Mucosa of descending colon (tissue), 3 donors: ENCODE measurements around the gene CCDC144A. TPM values are rescaled to one million over a fixed set of nuclear protein-coding genes. Genes with fewer than 3 reads are reported as not detected.
"Not testable (repeated sequence)": the region's sequence is repeated elsewhere in the genome, so short reads cannot be mapped to it uniquely, and the experiment has no call there.

Source experiments
- ATAC-seq: fragments of 200-7000 bp; cut with Tn5 transposase; one replicate; pipeline ENCODE4 v1.9.1; 2020; ENCODE audit warnings: mild to moderate bottlenecking, moderate library complexity
- DNase-seq, 3 donors: peaks; one replicate each; pipeline ENCODE4 v3.0.0-alpha.2; 2020
- H3K36me3 ChIP-seq: fragments of 200-600 bp; one replicate; pipeline ENCODE4 v1.8.0; 2021; ENCODE audit warnings: low read depth, mild to moderate bottlenecking
- H3K4me1 ChIP-seq: fragments of 200-600 bp; one replicate; pipeline ENCODE4 v1.8.0; 2021; ENCODE audit warnings: low read depth, mild to moderate bottlenecking
- H3K4me3 ChIP-seq: fragments of 200-600 bp; one replicate; pipeline ENCODE4 v1.8.0; 2021; ENCODE audit warnings: mild to moderate bottlenecking
- H3K9me3 ChIP-seq: fragments of 200-600 bp; one replicate; pipeline ENCODE4 v1.8.0; 2021; ENCODE audit warnings: mild to moderate bottlenecking
- intact Hi-C, 2 donors: fragments of 100-400 bp; cut with DNase I in 1 of 2; cut with micrococcal nuclease in 1 of 2; formaldehyde crosslinking; loops; one replicate each; pipeline versions ENCODE4 v1.11.0 to v1.11.1; 2022; cut with DNase I, micrococcal nuclease
- total RNA-seq, 3 donors: library from RNA; stranded (reverse); fragmentation: NEBNext Ultra II Directional in 2 of 3; extraction: Animal tissue kit (Norgen Biotek cat#: 25700) in 2 of 3; gene quantifications; one replicate each; pipeline versions ENCODE4 v1.2.1 to v1.2.4, GENCODE V29; 2021 to 2023
- TF ChIP-seq, protein P1 (sequence below): fragments of 200-600 bp; IDR thresholded peaks from one replicate; pipeline ENCODE4 v1.8.0; 2022; ENCODE audit warnings: antibody characterized with exemption, mild to moderate bottlenecking
- donor health status: DM: no; HTN: no; CAD: no; lungs with moderate emphysema.
- donor health status: DM: no; HTN: no; CAD: no.
- donor health status: DM: no; HTN: yes; CAD: no.

Gene CCDC144A
- total RNA-seq, 3 donors from 2014 or later, result 0.53 to 9.9 (median 5.1) TPM

- intact Hi-C loops, H3K4me1 ChIP-seq, H3K36me3 ChIP-seq, H3K9me3 ChIP-seq, H3K4me3 ChIP-seq: not testable (repeated sequence)
- ATAC-seq, result peak; percentile 46
- peak in 1 of 3 donors; percentile 26 for DNase-seq
Measured at GRCh38 chr17:16745492-16746203, 55.6 kb downstream of the CCDC144A start.

GRCh38 chr17:16746571-16746970, 56.5 kb downstream of the CCDC144A start:
- peak; percentile 85 for ATAC-seq
- H3K4me1 ChIP-seq, H3K9me3 ChIP-seq, intact Hi-C loops, H3K4me3 ChIP-seq, H3K36me3 ChIP-seq, DNase-seq: not testable (repeated sequence)

GRCh38 chr17:16750515-16750914, 60.5 kb downstream of the CCDC144A start:
- H3K9me3 ChIP-seq, intact Hi-C loops, H3K4me3 ChIP-seq, H3K36me3 ChIP-seq, H3K4me1 ChIP-seq, DNase-seq, ATAC-seq: not testable (repeated sequence)

GRCh38 chr17:16751224-16751923, 61.3 kb downstream of the CCDC144A start:
- H3K36me3 ChIP-seq, H3K9me3 ChIP-seq, H3K4me3 ChIP-seq, H3K4me1 ChIP-seq, intact Hi-C loops: not testable (repeated sequence)
- TF ChIP-seq, protein P1, sequence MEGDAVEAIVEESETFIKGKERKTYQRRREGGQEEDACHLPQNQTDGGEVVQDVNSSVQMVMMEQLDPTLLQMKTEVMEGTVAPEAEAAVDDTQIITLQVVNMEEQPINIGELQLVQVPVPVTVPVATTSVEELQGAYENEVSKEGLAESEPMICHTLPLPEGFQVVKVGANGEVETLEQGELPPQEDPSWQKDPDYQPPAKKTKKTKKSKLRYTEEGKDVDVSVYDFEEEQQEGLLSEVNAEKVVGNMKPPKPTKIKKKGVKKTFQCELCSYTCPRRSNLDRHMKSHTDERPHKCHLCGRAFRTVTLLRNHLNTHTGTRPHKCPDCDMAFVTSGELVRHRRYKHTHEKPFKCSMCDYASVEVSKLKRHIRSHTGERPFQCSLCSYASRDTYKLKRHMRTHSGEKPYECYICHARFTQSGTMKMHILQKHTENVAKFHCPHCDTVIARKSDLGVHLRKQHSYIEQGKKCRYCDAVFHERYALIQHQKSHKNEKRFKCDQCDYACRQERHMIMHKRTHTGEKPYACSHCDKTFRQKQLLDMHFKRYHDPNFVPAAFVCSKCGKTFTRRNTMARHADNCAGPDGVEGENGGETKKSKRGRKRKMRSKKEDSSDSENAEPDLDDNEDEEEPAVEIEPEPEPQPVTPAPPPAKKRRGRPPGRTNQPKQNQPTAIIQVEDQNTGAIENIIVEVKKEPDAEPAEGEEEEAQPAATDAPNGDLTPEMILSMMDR, result peak; percentile 34
- DNase-seq, result peak in 2 of 3 donors; percentile 19 to 21
- peak; percentile 91 for ATAC-seq

GRCh38 chr17:16751924-16752287, 61.9 kb downstream of the CCDC144A start:
- peak in 2 of 3 donors; percentile 22 to 35 for DNase-seq
- H3K36me3 ChIP-seq, intact Hi-C loops, H3K9me3 ChIP-seq, H3K4me3 ChIP-seq, H3K4me1 ChIP-seq: not testable (repeated sequence)
- peak; percentile 81 for ATAC-seq

DNA sequence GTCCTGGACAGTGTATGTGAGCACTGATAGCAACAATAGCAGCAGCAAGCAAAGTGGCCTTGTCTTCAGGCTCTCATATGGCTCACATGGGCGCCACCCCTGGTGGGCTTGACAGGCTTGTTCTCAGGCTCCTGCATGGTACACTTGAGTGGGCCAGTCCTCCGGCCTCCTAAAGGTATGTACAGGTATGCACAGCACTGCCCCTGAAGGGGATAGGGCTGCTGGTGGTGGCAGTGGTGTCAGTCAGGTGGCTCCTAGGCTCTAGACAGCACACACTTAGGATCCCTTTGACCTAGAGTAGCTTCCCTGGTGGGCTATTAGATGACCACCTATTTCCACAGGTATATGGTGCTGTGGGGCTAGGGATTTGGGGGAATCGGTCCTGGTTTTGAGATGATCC, 67.5 kb downstream of the CCDC144A start:
- H3K4me3 ChIP-seq, DNase-seq, H3K36me3 ChIP-seq, H3K9me3 ChIP-seq, ATAC-seq, H3K4me1 ChIP-seq, intact Hi-C loops: not testable (repeated sequence)

- H3K36me3 ChIP-seq, ATAC-seq, DNase-seq, intact Hi-C loops, H3K4me1 ChIP-seq, H3K9me3 ChIP-seq, H3K4me3 ChIP-seq: not testable (repeated sequence)
Measured at GRCh38 chr17:16758177-16758576, 68.1 kb downstream of the CCDC144A start.

GRCh38 chr17:16768290-16769175, 78.5 kb downstream of the CCDC144A start:
- H3K36me3 ChIP-seq, H3K4me1 ChIP-seq, H3K4me3 ChIP-seq, intact Hi-C loops, DNase-seq, H3K9me3 ChIP-seq: not testable (repeated sequence)
- ATAC-seq, result peak; percentile 91

GRCh38 chr17:16772394-16773145, 82.5 kb downstream of the CCDC144A start:
- ATAC-seq, H3K4me1 ChIP-seq, H3K36me3 ChIP-seq, intact Hi-C loops, H3K9me3 ChIP-seq, DNase-seq, H3K4me3 ChIP-seq: not testable (repeated sequence)

- intact Hi-C loops, H3K4me3 ChIP-seq, H3K4me1 ChIP-seq, H3K36me3 ChIP-seq, H3K9me3 ChIP-seq, DNase-seq: not testable (repeated sequence)
- peak; percentile 58 for ATAC-seq
Measured at GRCh38 chr17:16773146-16773522, 83.1 kb downstream of the CCDC144A start.

DNA sequence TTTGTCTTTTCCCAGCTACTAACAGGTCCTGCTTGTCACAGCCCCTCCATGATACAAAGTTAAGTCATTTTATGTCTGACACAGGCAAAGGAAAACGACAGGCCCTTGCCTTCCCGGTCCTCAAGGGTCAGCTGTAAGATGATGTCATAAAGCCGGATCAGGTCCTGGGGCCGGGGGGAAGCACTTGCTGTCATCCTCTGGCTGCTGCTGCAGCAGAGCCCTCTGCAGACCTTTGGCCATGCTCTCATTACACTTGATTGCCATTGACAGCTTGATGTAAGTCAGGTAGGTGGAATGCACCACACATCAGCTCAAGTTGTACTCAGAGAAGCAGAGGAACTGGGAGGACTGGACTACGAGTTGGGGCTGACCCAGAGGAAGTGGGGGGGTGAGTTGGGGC, 97.8 kb downstream of the CCDC144A start:
- H3K4me3 ChIP-seq, H3K36me3 ChIP-seq, H3K9me3 ChIP-seq, intact Hi-C loops, ATAC-seq, DNase-seq, H3K4me1 ChIP-seq: not testable (repeated sequence)

- ATAC-seq, result peak; percentile 57
- H3K4me3 ChIP-seq, H3K9me3 ChIP-seq, DNase-seq, intact Hi-C loops, H3K36me3 ChIP-seq, H3K4me1 ChIP-seq: not testable (repeated sequence)
Measured at GRCh38 chr17:16788889-16789536, 99.0 kb downstream of the CCDC144A start.
